GM18907 (cell line): ENCODE data around the gene PFN1.

Source experiments
- ATAC-seq: cut with Tn5 transposase; IDR thresholded peaks from one replicate; pipeline ENCODE4 v1.9.1; 2021; ENCODE audit warnings: mild to moderate bottlenecking, moderate library complexity; ENCODE audit not compliant: unreplicated experiment

Gene PFN1

DNA sequence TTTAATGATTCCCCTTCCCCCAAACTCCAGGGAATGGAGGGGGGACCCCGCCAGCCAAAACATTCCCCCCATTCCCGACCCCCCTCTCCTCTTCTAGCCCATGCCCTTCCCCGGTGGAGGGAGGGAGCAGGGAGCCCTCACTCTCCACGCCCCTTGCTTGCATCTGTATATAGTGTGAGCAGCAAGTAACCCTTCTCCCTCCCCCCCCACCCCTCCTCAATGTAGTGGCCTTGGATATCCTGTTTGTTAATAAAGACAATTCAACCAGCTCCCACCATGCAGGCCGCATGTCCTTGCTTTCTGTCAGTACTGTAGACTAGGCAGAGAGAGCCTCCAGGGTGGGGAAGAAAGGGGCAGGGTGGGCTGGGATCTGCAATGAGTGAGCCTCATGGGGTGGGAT, 50.5 kb downstream of the PFN1 start:
- ATAC-seq: no peak

DNA sequence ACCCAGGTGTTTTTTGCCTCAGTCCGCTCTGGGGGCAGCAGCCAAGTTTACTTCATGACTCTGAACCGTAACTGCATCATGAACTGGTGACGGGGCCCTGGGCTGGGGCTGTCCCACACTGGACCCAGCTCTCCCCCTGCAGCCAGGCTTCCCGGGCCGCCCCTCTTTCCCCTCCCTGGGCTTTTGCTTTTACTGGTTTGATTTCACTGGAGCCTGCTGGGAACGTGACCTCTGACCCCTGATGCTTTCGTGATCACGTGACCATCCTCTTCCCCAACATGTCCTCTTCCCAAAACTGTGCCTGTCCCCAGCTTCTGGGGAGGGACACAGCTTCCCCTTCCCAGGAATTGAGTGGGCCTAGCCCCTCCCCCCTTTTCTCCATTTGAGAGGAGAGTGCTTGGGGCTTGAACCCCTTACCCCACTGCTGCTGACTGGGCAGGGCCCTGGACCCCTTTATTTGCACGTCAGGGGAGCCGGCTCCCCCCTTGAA, 51.1 kb downstream of the PFN1 start:
- no peak for ATAC-seq

DNA sequence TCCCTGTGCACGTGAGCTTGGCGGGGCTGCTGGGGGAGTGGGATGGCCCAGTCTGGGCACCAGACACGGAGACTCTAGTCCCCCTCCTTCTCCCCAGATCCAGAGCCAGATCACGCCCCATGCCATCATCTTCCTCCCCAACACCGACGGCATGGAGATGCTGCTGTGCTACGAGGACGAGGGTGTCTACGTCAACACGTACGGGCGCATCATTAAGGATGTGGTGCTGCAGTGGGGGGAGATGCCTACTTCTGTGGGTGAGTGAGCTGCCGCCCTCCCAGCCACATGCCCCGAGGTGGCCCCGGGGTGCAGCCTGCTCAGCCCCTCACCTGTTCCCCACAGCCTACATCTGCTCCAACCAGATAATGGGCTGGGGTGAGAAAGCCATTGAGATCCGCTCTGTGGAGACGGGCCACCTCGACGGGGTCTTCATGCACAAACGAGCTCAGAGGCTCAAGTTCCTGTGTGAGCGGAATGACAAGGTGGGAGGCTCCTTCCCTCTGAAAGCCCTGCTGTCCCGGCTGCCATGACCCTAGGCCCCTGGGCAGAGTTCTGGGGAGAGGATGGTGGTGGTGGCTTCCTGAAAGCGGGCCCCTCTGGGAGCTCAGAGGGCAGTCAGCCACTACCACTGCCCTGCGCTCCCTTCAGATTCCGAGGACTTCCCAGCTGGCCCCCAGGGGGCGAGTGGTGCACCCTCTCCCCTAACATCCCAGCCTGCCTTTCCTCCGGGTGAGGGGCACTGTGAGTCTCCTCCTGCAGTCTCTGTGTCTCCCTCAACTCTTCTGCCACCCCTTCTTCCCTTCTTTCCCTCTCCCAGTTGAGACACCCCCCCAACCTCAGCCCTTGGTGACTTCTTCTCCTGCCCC, 51.8 kb downstream of the PFN1 start:
- ATAC-seq: no peak

DNA sequence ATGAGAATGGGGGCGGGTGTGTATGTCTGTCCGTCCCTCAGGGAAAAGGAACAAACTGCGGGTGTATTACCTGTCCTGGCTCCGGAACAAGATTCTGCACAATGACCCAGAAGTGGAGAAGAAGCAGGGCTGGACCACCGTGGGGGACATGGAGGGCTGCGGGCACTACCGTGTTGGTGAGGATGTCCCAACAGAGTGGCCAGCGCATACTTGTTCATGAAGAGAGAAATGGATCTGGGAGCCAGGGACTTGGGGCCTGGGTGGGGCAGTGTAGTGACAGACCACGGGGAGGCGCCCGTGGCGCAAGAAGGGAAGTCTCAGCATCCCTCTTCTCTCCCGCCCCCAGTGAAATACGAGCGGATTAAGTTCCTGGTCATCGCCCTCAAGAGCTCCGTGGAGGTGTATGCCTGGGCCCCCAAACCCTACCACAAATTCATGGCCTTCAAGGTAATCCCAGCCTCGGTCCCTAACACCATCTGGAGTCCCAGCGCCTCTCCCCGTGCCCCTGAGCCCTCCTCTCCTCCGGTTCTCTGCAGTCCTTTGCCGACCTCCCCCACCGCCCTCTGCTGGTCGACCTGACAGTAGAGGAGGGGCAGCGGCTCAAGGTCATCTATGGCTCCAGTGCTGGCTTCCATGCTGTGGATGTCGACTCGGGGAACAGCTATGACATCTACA, 52.5 kb downstream of the PFN1 start:
- ATAC-seq: no peak
